CD14-positive monocyte (primary cell): Measurements from ENCODE around the gene CDH4. TPM values are rescaled to one million over a fixed set of nuclear protein-coding genes. Genes with fewer than 3 reads are reported as not detected.

Source experiments
- DNase-seq, 3 donors: peaks; one replicate each; pipeline ENCODE4 v3.0.0-alpha.2; 2011 to 2022
- H2AFZ ChIP-seq: 2 replicates; pipeline ENCODE4 v1.6.0; 2012; ENCODE audit warnings: mild to moderate bottlenecking, low read depth, low read length, inconsistent platforms; ENCODE audit not compliant: insufficient read depth, poor library complexity, severe bottlenecking
- H3K27ac ChIP-seq, 2 donors: 1 replicate in 1 of 2; 2 replicates in 1 of 2; pipeline ENCODE4 v1.5.1; 2012 to 2013; ENCODE audit warnings: low read length in 2 of 2, control low read depth in 1 of 2, inconsistent platforms in 1 of 2, low read depth in 1 of 2, mild to moderate bottlenecking in 1 of 2
- H3K27me3 ChIP-seq, 2 donors: one replicate each; pipeline versions ENCODE4 v1.6.0 to v1.6.1; 2011 to 2013; ENCODE audit warnings: low read length in 2 of 2; ENCODE audit not compliant: control insufficient read depth in 2 of 2, insufficient read depth in 2 of 2
- H3K36me3 ChIP-seq, 2 donors: replicated peaks in 1 of 2; 1 replicate in 1 of 2; 2 replicates in 1 of 2; pipeline versions ENCODE4 v1.5.1 to v1.6.1; 2012 to 2013; ENCODE audit warnings: low read length in 2 of 2, control low read depth in 1 of 2, inconsistent platforms in 1 of 2, mild to moderate bottlenecking in 1 of 2; ENCODE audit not compliant: insufficient read depth in 2 of 2, control insufficient read depth in 1 of 2
- H3K4me1 ChIP-seq, 2 donors: 1 replicate in 1 of 2; 2 replicates in 1 of 2; pipeline versions ENCODE4 v1.5.1 to v1.6.1; 2012 to 2013; ENCODE audit warnings: low read length in 2 of 2, control low read depth in 1 of 2, inconsistent platforms in 1 of 2, mild to moderate bottlenecking in 1 of 2, moderate library complexity in 1 of 2; ENCODE audit not compliant: insufficient read depth in 2 of 2, control insufficient read depth in 1 of 2
- H3K4me2 ChIP-seq: replicated peaks from 2 replicates; pipeline ENCODE3; 2012; ENCODE audit warnings: low read length, moderate library complexity, mild to moderate bottlenecking; ENCODE audit not compliant: poor library complexity, severe bottlenecking; ENCODE audit errors: extremely low read depth
- H3K4me3 ChIP-seq, 3 experiments: fragments of 200-600 bp in 1 of 3; sonication (generic) in 1 of 3; replicated peaks in 1 of 3; 1 replicate in 2 of 3; 2 replicates in 1 of 3; pipeline ENCODE4 v1.5.1; 2011 to 2013; ENCODE audit warnings: low read length in 3 of 3, mild to moderate bottlenecking in 3 of 3, control low read depth in 2 of 3, low read depth in 2 of 3, inconsistent platforms in 1 of 3, moderate library complexity in 1 of 3
- H3K79me2 ChIP-seq: 2 replicates; pipeline ENCODE4 v1.6.0; 2012; ENCODE audit warnings: mild to moderate bottlenecking, control low read depth, inconsistent platforms, low read length, moderate library complexity; ENCODE audit not compliant: insufficient read depth
- H3K9ac ChIP-seq: 2 replicates; pipeline ENCODE4 v1.6.0; 2017; ENCODE audit warnings: low read length, mild to moderate bottlenecking; ENCODE audit not compliant: insufficient read depth, poor library complexity, severe bottlenecking
- H3K9me3 ChIP-seq, 2 donors: replicated peaks in 1 of 2; 1 replicate in 1 of 2; 2 replicates in 1 of 2; pipeline versions ENCODE4 v1.5.1 to v1.6.1; 2012 to 2013; ENCODE audit warnings: low read length in 2 of 2, control low read depth in 1 of 2; ENCODE audit not compliant: control insufficient read depth in 1 of 2, insufficient read depth in 1 of 2
- H4K20me1 ChIP-seq: 2 replicates; pipeline ENCODE4 v1.6.0; 2012; ENCODE audit warnings: mild to moderate bottlenecking, low read length, control low read depth, moderate library complexity; ENCODE audit not compliant: insufficient read depth
- H3K27ac Mint-ChIP-seq, 7 donors: one replicate each; pipeline ENCODE4 v1.8.0; 2020; ENCODE audit warnings: mild to moderate bottlenecking in 7 of 7, mixed read lengths in 7 of 7, moderate library complexity in 6 of 7, inconsistent platforms in 2 of 7
- H3K27me3 Mint-ChIP-seq, 3 donors: one replicate each; pipeline ENCODE4 v1.8.0; 2021 to 2022; ENCODE audit warnings: low read depth in 3 of 3, mild to moderate bottlenecking in 3 of 3, mixed read lengths in 3 of 3, moderate library complexity in 3 of 3, inconsistent platforms in 1 of 3
- H3K36me3 Mint-ChIP-seq, 2 donors: one replicate each; pipeline ENCODE4 v1.8.0; 2020; ENCODE audit warnings: mixed read lengths in 2 of 2, inconsistent platforms in 1 of 2, mild to moderate bottlenecking in 1 of 2
- H3K4me1 Mint-ChIP-seq: one replicate; pipeline ENCODE4 v1.8.0; 2020; ENCODE audit warnings: mild to moderate bottlenecking, mixed read lengths
- H3K4me3 Mint-ChIP-seq, 2 donors: one replicate each; pipeline ENCODE4 v1.8.0; 2020; ENCODE audit warnings: mild to moderate bottlenecking in 2 of 2, mixed read lengths in 2 of 2, moderate library complexity in 1 of 2
- H3K9me3 Mint-ChIP-seq, 7 donors: one replicate each; pipeline ENCODE4 v1.8.0; 2020 to 2022; ENCODE audit warnings: mixed read lengths in 7 of 7, mild to moderate bottlenecking in 6 of 7, moderate library complexity in 6 of 7, inconsistent platforms in 2 of 7
- WGBS: methylation state at CpG from one replicate; pipeline ENCODE4 v1.1.5; 2013; ENCODE audit warnings: missing lambda C conversion rate; ENCODE audit not compliant: insufficient coverage; 5-methylcytosine and 5-hydroxymethylcytosine counted together
- intact Hi-C, 2 donors: fragments of 100-400 bp; cut with micrococcal nuclease; formaldehyde crosslinking; loops; one replicate each; pipeline versions ENCODE4 v1.15.0 to v1.15.1; 2023
- polyA plus RNA-seq, 3 donors: library from polyadenylated mRNA; depleted of rRNA in 1 of 3; unstranded in 2 of 3; stranded (reverse) in 1 of 3; fragments of 300-500 nt in 2 of 3; fragments of >200 nt in 1 of 3; fragmentation: Illumina TruSeq in 2 of 3; gene quantifications; 1 replicate in 2 of 3; 2 replicates in 1 of 3; pipeline ENCODE4 v1.2.3, GENCODE V29; 2012 to 2021
- TF ChIP-seq, protein P1 (sequence below): fragments of 200-600 bp; IDR thresholded peaks from one replicate; pipeline ENCODE4 v1.8.0; 2022; ENCODE audit warnings: antibody characterized with exemption, mild to moderate bottlenecking

CDH4 gene
- polyA plus RNA-seq, 3 donors = not detected

DNA sequence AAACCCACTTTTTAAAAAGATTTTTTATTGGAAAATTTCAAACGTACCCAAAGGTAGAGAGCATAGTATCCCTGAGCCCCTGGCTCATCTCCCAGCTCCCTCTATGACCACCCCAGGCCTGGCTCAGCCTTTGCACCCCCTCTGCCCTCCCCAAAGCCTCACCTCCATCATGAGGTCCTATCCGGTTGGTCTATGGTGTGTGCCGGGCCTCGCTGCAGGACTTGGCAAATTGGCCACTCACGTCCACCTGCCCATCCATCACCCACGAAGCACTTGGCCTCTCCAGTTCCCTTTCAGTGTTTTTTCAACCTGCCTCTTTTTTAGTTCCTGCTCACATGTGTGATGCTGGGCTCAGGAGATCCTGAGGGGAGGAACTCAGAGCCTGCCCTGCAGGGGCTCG lies 147.4 kb downstream of the CDH4 start:
- Histone ChIP-seq H3K27ac (no peak overlapping the region), H3K4me3 (no peak overlapping the region), H3K79me2 (no peaks in the 10 kb centered on the region), H3K27me3 (no peaks in the 10 kb centered on the region), H3K4me2 (no peak overlapping the region), H2AFZ (no peak overlapping the region), H3K9me3 (peaks cover 28 to 83% of the 10 kb centered on the region in 2 donors), H3K9ac (no peak overlapping the region), H3K4me1 (no peaks in the 10 kb centered on the region), H4K20me1 (no peaks in the 10 kb centered on the region), H3K36me3 (no peaks in the 10 kb centered on the region)
- Mint-ChIP-seq H3K36me3 (no peaks in the 10 kb centered on the region), H3K27ac (no peak overlapping the region), H3K4me1 (no peaks in the 10 kb centered on the region), H3K27me3 (no peaks in the 10 kb centered on the region), H3K4me3 (no peak overlapping the region), H3K9me3 (peaks cover 3 to 61% (median 45%) of the 10 kb centered on the region in 7 donors)
- 100% methylated on average over 5 of the region's 7 CpGs for WGBS
- intact Hi-C loops = no loop called here
- TF ChIP-seq, protein P1, sequence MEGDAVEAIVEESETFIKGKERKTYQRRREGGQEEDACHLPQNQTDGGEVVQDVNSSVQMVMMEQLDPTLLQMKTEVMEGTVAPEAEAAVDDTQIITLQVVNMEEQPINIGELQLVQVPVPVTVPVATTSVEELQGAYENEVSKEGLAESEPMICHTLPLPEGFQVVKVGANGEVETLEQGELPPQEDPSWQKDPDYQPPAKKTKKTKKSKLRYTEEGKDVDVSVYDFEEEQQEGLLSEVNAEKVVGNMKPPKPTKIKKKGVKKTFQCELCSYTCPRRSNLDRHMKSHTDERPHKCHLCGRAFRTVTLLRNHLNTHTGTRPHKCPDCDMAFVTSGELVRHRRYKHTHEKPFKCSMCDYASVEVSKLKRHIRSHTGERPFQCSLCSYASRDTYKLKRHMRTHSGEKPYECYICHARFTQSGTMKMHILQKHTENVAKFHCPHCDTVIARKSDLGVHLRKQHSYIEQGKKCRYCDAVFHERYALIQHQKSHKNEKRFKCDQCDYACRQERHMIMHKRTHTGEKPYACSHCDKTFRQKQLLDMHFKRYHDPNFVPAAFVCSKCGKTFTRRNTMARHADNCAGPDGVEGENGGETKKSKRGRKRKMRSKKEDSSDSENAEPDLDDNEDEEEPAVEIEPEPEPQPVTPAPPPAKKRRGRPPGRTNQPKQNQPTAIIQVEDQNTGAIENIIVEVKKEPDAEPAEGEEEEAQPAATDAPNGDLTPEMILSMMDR = no peak
- DNase-seq = no peak

DNA sequence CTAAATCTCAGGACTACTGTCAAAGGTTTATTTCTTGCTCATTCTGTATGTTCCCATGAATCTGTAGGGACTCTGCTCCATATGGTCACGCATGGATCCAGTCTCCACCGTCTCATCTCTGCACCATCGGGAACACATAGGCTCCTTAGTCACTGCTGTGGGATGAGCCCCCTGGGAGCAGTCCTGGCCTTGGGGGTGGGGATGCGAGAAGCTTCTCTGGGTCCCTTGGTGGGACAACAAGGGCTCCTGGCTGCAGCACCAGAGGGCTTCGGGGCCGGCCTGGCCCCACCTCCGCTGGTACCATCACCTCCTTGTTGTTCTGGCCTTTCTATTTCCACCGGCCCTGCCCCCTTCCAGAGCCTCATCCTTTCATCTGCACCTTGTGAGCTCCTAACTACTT lies 148.4 kb downstream of the CDH4 start:
- Histone ChIP-seq H3K4me3 (no peak overlapping the region), H3K27ac (no peak overlapping the region), H3K4me1 (no peaks in the 10 kb centered on the region), H3K79me2 (no peaks in the 10 kb centered on the region), H3K27me3 (no peaks in the 10 kb centered on the region), H2AFZ (no peak overlapping the region), H3K9me3 (peaks cover 32 to 87% of the 10 kb centered on the region in 2 donors), H3K36me3 (no peaks in the 10 kb centered on the region), H4K20me1 (no peaks in the 10 kb centered on the region), H3K9ac (no peak overlapping the region), H3K4me2 (no peak overlapping the region)
- 96% methylated on average over 6 of the region's 8 CpGs for WGBS
- Mint-ChIP-seq H3K4me3 (no peak overlapping the region), H3K36me3 (no peaks in the 10 kb centered on the region), H3K27ac (no peak overlapping the region), H3K9me3 (peaks cover 4 to 68% (median 50%) of the 10 kb centered on the region in 7 donors), H3K27me3 (no peaks in the 10 kb centered on the region), H3K4me1 (no peaks in the 10 kb centered on the region)
- intact Hi-C loops = no loop called here
- DNase-seq = no peak
- TF ChIP-seq, protein P1 = no peak
